Activated T-cell treated with anti-CD3 and anti-CD28 coated beads, Interleukin-2, amount 50 U/mL, for 1 hour (primary cell): ENCODE data around the gene ANKRD34C.
"Not testable (repeated sequence)": the region's sequence is repeated elsewhere in the genome, so short reads cannot be mapped to it uniquely, and the experiment has no call there.

Experiments used
- DNase-seq: peaks from one replicate; pipeline ENCODE4 v3.0.0-alpha.2; 2020

The ANKRD34C gene

DNA sequence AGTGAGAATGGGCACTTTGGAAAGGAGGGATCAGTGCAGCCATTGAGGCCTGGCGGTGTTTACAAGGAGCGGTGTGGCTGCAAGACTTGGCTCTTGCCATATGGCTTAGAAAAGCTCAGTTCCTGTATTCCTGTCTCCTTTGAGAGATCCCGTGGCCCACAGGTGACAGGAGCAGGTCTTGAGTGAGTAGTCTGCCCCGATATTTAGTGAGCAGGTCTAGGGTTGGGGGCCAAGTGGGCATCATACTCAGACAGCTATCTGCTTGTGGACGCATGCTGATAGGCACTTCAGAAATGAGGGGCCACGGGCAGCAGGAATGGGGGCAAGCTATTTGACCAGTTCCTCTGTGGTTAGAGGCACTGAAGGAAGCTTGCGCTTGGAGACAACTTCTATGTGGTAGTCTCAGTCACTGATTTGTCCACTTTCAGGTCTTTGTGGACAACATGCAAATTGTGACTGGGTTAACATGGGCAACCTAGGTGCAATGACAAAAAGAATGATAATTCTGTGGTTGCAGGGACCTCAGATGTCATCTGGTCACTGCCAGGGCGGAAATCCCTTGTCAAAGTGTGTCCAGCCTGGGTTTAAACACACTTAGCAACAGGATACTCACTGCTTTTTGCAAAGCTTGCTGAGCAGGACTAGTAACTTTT is 29.5 kb downstream of the ANKRD34C start:
- no peak for DNase-seq

DNA sequence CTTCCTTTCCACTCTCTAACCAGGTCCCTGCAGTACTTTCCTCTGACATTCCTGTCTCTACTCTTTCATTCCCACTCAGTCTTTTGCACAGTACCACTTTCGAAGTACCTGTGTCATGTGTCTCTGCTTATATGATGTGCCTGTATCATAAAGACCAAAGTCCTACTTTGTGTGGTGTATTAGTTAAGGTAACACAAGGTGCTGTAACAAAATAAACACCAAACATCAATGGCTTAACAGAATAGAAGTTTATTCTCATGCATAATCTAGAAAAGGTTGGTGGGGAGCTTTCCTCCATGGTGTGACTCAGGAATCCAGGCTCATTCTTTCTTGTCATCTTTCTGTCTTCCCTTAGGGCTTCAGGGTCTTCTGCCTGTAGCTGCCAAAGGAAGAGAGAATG is 31.7 kb downstream of the ANKRD34C start:
- no peak for DNase-seq

DNA sequence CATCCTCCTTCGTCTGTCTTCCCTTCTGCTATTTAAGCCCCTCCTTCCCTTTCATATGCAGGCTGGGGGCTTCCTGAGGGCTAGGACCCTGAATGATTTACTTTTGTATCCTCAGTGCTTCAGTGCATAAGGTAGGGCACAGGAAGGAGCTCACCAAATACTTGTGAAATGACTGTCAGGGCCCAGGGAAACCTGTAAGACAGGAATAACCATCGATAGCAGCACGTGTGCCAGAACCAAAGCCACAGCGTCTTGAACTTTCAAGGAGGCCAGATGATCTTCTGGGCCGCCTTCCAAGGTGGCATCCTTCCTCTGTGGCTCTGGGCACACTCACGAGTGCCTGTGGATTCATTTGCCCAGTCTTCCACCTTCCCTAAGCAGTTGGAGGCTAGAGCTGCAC is 32.3 kb downstream of the ANKRD34C start:
- no peak for DNase-seq

DNA sequence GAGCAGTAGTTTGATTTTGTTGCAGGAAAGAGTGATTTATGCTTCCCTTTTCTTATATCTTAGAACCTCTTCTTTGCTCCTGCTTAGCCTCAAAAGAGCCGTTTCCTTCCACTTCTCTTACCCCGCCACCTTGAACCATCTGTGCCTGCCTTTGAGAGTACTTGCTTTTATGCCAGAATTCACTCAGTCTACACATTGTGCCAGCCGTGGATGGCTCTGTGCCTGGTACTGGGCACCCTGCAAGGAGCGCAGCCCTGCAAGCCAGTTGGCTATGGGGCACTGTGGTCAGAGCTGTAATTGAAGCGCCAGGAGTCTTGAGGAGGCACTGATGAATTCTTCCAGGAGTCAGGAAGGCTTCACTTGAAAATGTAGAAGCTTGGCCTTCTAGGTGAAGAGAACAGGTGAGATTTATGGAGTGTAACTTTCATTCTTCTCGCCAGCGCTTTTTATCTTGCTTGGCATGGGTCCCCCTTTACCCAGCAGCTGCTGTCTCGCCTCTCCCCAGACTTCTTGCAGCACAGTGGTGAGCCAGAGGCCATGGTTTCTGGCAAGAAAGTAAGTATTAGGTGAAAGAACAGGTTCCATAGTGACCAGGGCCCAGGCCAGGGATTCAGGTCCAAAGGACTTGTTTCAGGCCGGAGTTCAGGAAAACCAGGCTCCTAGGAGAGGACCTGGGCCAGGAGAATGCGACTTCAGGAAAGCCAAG is 33.3 kb downstream of the ANKRD34C start:
- no peak for DNase-seq

DNA sequence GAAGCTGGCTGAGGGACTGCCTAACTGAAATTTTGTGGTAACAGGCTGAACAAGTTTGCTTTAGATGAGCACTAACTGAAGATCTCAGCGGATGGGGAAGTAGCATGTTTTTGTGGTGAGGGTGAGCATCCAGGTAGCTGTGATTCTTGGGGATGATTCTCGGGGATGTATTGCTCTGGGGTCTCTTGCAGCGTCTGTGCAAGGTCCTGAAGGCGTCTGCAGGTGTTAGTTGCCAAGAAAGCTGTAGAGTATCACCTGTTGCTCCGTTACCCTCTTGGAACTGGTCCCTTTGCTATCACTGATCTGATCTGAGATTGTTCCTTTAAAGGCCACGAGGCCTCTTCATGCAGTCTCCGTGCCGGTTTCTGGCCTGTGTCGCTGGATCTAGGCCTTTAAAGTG is 34.3 kb downstream of the ANKRD34C start:
- no peak for DNase-seq

DNA sequence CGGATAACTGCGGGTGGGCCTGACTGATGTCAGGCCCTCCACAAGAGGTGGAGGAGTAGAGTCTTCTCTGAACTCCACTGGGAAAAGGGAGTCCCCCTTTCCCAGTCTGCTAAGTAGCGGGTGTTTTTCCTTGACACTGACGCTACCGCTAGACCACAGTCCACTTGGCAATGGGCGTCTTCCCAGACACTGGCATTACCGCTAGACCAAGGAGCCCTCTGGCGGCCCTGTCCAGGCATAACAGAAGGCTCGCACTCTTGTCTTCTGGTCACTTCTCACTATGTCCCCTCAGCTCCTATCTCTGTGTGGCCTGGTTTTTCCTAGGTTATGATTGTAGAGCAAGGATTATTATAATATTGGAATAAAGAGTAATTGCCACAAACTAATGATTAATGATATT is 37.5 kb downstream of the ANKRD34C start:
- not testable (repeated sequence) for DNase-seq

DNA sequence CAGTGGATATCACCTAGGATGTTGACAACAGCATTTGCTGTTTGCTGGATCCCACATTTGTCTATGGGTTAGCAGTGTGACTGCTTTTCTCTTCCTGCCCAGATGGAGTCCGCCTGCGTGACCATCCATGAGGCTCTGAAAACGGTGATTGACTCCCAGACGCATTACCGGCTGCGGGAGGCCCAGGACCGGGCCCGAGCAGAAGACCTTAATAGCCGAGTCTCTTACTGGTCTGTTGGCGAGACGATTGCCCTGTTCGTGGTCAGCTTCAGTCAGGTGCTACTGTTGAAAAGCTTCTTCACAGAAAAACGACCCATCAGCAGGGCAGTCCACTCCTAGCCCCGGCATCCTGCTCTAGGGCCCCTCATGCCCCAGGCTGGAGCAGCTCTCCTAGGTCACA is 39.4 kb downstream of the ANKRD34C start:
- DNase-seq = no peak

DNA sequence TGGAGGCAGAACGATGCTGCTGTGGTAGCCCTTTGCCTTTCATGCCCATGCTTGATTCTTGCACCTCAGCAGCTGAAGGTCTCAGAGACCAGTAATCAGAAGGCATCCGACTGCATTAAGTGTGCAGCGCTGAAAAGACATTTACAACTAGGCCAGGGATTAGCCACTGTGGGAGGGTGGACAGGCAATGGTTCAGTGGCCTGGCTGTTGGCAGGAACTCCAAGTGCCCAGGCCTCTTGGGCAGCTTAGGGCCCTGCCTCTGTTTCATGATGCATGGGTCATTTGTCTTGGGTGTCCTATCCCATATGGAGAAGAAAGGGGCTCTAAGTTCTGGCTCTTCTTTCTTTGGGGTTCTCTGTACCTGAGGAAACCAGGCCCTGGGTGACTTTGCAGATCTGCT is 39.8 kb downstream of the ANKRD34C start:
- DNase-seq = no peak

DNA sequence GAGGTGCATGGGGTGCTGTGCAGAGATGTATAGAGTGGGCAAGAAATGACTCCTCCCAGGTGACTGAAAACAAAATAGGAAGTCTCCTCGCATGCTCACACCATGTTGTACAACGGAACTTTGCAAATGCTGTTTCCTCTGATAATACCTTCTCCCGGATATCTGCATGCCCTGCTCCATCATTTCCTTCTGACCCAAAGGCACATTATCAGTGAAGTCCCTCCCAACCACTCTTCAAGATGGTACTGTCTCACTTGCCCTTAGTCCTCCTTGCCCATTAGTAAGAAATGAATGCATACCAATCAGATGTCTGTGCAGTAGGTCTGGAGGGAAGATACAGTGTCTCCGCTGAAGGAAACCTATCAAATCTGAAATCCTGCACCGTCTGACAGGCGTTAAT is 40.4 kb downstream of the ANKRD34C start:
- DNase-seq = no peak

DNA sequence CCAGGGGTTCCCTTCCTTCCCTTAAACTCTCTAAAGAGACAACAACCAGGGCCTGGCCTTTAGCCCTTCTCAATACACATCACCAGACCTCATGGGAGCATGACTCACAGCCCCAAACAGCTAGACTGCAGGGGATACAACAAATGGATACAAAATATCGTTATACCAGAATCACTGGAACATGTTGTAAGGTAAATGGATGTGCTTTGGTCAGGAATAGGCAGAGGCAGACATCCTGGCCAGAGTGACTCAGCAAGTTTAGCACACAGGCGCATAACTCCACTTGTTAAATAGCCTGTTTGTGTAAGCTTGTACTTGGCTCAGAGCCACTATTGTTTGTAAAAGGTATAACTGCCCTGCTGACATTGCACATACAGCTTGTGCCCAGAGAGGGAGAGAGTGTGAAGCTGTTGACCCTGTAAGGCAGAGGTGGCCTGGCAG is 46.7 kb downstream of the ANKRD34C start:
- DNase-seq = no peak
